Common myeloid progenitor, CD34-positive (primary cell): ENCODE results near the gene ADGRD1.

Experiments used
- CTCF ChIA-PET: fragments of 350-600 bp; sonication (Branson Sonifier 250); formaldehyde crosslinking; loops from one replicate; lab custom pipeline; 2021; ENCODE audit warnings: antibody characterized with exemption; lab: Charles Lee
- POLR2A ChIA-PET: fragments of 350-600 bp; sonication (Branson Sonifier 250); formaldehyde crosslinking; loops from one replicate; lab custom pipeline; 2021; ENCODE audit warnings: antibody characterized with exemption; lab: Charles Lee
- DNase-seq, 3 donors: peaks; one replicate each; pipeline versions ENCODE4 v3.0.0 to v3.0.0-alpha.2; 2013
- H3K27ac ChIP-seq, 2 experiments: 1 replicate in 1 of 2; 2 replicates in 1 of 2; pipeline ENCODE4 v1.7.0; 2013; ENCODE audit warnings: inconsistent platforms in 2 of 2, low read length in 2 of 2, mild to moderate bottlenecking in 2 of 2, low read depth in 1 of 2, moderate library complexity in 1 of 2; ENCODE audit not compliant: severe bottlenecking in 2 of 2, insufficient read depth in 1 of 2, poor library complexity in 1 of 2
- H3K27me3 ChIP-seq, 5 experiments: replicated peaks in 2 of 5; 1 replicate in 3 of 5; 2 replicates in 2 of 5; pipeline versions ENCODE4 v1.6.1 to v1.7.0; 2013; ENCODE audit warnings: low read length in 4 of 5, mild to moderate bottlenecking in 2 of 5, moderate library complexity in 2 of 5, inconsistent platforms in 1 of 5; ENCODE audit not compliant: insufficient read depth in 5 of 5, control insufficient read depth in 4 of 5
- H3K36me3 ChIP-seq, 4 experiments: 1 replicate in 2 of 4; 2 replicates in 2 of 4; pipeline versions ENCODE4 v1.6.1 to v1.7.0; 2013; ENCODE audit warnings: low read length in 3 of 4, control low read depth in 1 of 4, mild to moderate bottlenecking in 1 of 4; ENCODE audit not compliant: control insufficient read depth in 4 of 4, insufficient read depth in 4 of 4
- H3K4me1 ChIP-seq, 4 experiments: 1 replicate in 3 of 4; 2 replicates in 1 of 4; pipeline versions ENCODE4 v1.6.1 to v1.7.1; 2013; ENCODE audit warnings: low read length in 3 of 4, mild to moderate bottlenecking in 3 of 4, control low read depth in 1 of 4, inconsistent platforms in 1 of 4, moderate library complexity in 1 of 4; ENCODE audit not compliant: control insufficient read depth in 4 of 4, insufficient read depth in 4 of 4; ENCODE audit errors: control extremely low read depth in 1 of 4
- H3K4me3 ChIP-seq, 7 experiments: 1 replicate in 4 of 7; 2 replicates in 3 of 7; pipeline versions ENCODE4 v1.5.1 to v1.7.0; 2013; ENCODE audit warnings: mild to moderate bottlenecking in 7 of 7, low read length in 6 of 7, moderate library complexity in 6 of 7, inconsistent platforms in 2 of 7, low read depth in 2 of 7, control low read depth in 1 of 7; ENCODE audit not compliant: insufficient read depth in 4 of 7, control insufficient read depth in 1 of 7; ENCODE audit errors: extremely low read depth in 1 of 7
- H3K9me3 ChIP-seq, 5 experiments: 1 replicate in 4 of 5; 2 replicates in 1 of 5; pipeline versions ENCODE4 v1.6.1 to v1.7.1; 2013; ENCODE audit warnings: low read length in 4 of 5, mild to moderate bottlenecking in 2 of 5, inconsistent platforms in 1 of 5, low read depth in 1 of 5, moderate library complexity in 1 of 5; ENCODE audit not compliant: control insufficient read depth in 4 of 5, insufficient read depth in 2 of 5; ENCODE audit errors: control extremely low read depth in 1 of 5
- WGBS: methylation state at CpG from one replicate; pipeline ENCODE4 v1.1.5; 2013; ENCODE audit not compliant: insufficient coverage; 5-methylcytosine and 5-hydroxymethylcytosine counted together

The ADGRD1 gene

DNA sequence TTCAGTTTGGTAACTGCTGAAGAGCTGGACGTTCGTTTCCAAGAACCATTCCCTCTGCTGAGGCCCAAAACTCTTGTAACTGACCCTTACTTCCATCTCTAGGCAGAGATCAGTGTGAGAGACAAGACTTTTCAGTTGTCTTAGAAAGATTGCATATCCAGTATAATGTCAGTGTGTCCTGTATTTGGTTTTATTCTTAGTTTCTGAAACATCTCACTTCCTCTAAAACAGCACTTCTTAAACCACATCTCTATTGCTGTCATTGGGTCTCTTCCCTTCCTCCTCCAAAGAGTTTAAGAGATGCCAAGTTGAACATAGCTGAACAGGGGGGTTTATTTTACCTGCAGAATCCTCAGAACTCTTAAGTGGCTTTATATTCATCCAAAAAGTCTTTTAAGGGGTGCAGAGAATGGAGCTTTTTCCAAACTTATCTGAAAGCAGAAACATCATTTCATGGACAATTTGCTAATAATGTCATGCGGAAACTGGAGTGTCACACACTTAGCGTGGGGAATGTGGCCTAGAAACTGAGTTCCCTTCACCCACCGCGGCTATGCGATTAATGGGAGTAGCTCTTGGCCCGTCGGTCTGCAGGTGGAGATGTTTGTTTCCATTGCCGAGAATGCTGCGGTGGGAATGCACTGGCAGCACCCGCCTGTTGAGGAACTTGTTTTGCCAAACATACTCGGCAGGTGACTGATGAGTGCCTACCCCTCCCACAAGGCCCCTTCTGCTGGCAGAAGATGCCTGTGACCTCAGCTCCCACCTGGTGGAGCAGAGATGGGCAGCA lies 148.2 kb downstream of the ADGRD1 start:
- Histone ChIP-seq H3K9me3 (peaks cover 0 to 5% (median 0%) of the 10 kb centered on the region in 5 experiments), H3K4me3 (no peak overlapping the region), H3K4me1 (peaks cover 0 to 6% (median 3%) of the 10 kb centered on the region in 4 experiments), H3K36me3 (no peaks in the 10 kb centered on the region), H3K27ac (no peak overlapping the region), H3K27me3 (peaks cover 0 to 7% (median 0%) of the 10 kb centered on the region in 5 experiments)
- ChIA-PET CTCF (interaction anchor here (0.8 kb wide), 3 partner anchors 11 to 52 kb away, joined by 3 read pairs; no protein-coding TSS in a partner anchor), POLR2A (no interaction called here)
- peak in 1 of 3 donors; percentile 30 for DNase-seq
- 95% methylated on average over 7 of the region's 13 CpGs for WGBS

DNA sequence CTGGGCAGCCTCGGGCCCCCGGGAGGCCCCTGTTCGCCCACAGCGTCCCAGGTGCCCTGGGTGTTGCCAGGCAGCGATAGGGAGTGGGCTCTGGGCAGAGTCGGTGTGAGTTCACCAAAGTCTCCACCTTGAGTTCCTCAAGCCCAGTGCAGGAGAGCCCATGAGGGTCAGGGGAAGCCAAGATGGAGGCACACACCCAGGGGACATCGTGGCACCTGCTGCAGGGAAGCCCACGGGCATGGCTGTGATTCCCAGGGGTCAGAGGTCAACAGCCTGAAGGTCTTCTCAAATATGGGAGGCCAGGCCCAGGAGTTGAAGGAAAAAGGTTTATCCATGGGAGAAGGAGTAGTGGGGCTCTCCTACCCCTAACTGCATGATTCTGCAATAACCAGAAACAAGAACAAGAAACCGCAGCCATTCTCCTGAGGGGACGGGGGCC lies 148.8 kb downstream of the ADGRD1 start:
- H3K4me3 ChIP-seq: no peak overlapping the region
- H3K27me3 ChIP-seq: peaks cover 0 to 7% (median 0%) of the 10 kb centered on the region in 5 experiments
- H3K27ac ChIP-seq: no peak overlapping the region
- ChIA-PET POLR2A (no interaction called here), CTCF (interaction anchor here (0.8 to 5.6 kb wide), 3 partner anchors 10 to 352 kb away, joined by 3 to 93 read pairs (median 23); no protein-coding TSS in a partner anchor)
- no peak for DNase-seq
- peaks cover 0 to 5% (median 0%) of the 10 kb centered on the region in 5 experiments for H3K9me3 ChIP-seq
- H3K4me1 ChIP-seq: peaks cover 0 to 6% (median 3%) of the 10 kb centered on the region in 4 experiments
- no peaks in the 10 kb centered on the region for H3K36me3 ChIP-seq
- WGBS: 92% methylated on average over 10 of the region's 10 CpGs

DNA sequence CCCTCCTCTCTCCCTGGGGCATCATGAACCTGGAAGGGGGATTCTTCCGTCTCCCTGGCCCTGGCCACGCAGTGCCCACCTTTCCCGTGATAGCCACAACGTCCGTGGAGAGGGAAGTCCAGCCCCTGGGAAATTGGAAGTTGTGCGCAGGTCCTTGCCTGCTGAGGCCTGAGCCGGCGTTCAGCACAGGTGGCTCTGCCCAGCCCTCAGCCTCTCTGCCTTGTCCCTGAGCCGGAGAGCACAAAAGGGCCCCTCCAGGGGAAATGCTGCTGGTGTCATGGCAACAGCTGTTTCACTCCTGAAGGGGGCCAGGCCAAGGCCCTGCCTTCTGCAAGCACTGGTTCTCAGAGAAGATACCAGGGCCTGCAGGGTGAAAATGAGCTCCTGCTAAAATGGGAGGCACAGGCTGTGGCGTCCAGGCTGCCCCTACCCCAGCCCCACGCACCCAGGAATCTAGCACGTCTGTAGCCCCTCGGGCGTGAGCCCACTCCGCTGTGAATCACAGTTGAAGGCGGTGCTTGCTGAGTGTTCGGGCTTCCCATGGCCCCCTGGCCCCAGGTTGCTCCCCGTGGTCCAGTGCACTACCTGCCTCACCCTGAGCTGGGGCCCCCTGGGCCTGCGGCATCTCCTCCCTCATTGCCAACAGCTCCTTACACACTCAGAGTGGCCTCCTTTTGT lies 149.4 kb downstream of the ADGRD1 start:
- CTCF ChIA-PET: interaction anchor here (1.2 to 5.6 kb wide), 5 partner anchors 10 to 732 kb away, joined by 3 to 93 read pairs (median 11); partner anchors contain the start of gene SFSWAP
- peaks cover 0 to 5% (median 0%) of the 10 kb centered on the region in 5 experiments for H3K9me3 ChIP-seq
- H3K27ac ChIP-seq: no peak overlapping the region
- H3K4me1 ChIP-seq: peaks cover 0 to 6% (median 3%) of the 10 kb centered on the region in 4 experiments
- H3K36me3 ChIP-seq: no peaks in the 10 kb centered on the region
- peaks cover 0 to 7% (median 0%) of the 10 kb centered on the region in 5 experiments for H3K27me3 ChIP-seq
- DNase-seq: no peak
- no peak overlapping the region for H3K4me3 ChIP-seq
- POLR2A ChIA-PET: no interaction called here
- WGBS: 95% methylated on average over 19 of the region's 19 CpGs

DNA sequence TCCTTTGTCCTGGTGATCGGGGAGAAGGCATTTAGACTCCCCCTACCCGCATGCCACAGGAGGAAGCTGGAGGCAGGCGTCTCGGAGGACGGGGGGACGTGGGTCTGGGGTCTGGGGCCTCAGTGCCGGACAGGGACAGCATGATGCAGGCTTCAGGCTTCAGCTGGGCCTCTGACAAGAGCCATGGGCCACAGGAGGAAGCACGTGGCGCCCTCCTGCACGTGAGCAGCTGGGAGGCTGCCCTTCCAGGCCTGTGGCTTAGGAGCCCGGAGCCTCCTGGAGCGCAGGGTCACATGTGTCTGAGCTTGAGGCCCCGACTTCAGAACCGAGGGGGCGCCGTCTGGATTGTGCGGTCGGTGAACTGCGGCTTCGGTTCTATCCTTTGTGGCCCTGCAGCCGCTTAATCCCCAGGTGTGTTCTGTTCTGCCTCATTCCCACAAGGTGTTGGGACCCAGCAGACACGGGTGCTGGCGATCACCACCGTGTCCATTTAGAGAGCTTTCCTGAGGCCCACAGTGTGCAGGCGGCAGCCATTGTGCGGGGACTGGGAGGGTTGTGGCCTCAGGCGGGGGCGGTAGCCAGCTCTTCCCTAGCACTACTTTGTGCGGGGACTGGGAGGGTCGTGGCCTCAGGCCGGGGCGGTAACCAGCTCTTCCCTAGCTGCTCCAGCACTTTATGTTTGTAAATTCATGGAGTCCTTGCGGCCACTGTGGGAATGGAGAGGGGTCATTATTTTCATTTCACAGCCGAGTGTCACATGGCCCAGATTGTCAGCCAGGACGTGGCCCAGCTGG lies 150.2 kb downstream of the ADGRD1 start:
- Histone ChIP-seq H3K36me3 (no peaks in the 10 kb centered on the region), H3K4me1 (peaks cover 0 to 6% (median 3%) of the 10 kb centered on the region in 4 experiments), H3K27me3 (peaks cover 0 to 7% (median 0%) of the 10 kb centered on the region in 5 experiments), H3K27ac (no peak overlapping the region), H3K9me3 (peaks cover 0 to 5% (median 3%) of the 10 kb centered on the region in 5 experiments), H3K4me3 (no peak overlapping the region)
- POLR2A ChIA-PET: no interaction called here
- no peak for DNase-seq
- 97% methylated on average over 34 of the region's 35 CpGs for WGBS
- CTCF ChIA-PET: interaction anchor here (0.7 to 5.6 kb wide), 22 partner anchors 9 to 733 kb away, joined by 3 to 93 read pairs (median 4); partner anchors contain the start of genes MMP17 and SFSWAP

DNA sequence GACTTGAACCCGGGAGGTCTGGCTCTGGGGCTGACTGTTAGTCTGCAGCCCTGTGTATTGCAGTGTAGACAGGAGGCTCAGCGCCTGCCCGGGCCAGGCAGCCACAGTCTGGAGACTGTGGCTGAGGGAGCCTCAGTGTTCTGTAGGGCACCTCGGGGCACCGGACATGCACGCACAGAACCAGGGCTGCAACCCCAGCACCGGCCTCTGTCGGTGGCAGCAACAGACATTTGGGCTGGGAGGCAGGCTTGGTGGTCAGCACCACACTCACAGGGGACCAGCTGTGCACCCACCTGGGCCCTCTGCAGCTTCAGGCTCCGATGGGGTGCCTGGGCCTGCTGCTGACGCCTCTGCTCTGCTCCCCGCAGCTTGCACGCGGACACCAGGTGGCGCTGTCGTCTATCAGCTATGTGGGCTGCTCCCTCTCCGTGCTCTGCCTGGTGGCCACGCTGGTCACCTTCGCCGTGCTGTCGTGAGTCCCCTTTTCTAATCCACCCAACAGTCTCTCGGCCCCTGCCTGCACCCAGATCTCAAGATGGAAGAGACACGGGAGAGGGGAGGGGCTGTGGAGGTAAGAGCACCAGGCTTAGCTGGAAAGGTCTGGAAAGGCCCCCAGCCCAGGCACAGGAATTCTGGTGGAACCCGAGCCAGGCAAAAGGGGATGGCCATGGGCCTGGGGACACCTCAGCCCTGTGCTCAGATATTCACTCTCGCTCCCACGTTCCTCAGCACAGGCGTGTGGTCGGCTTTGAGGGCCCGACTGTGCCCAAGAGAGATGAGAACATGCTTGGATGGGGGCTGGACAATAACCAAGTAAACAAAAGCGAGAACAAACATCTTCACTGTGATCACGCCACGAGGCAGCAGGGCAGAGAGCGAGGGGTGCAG lies 151.0 kb downstream of the ADGRD1 start:
- Histone ChIP-seq H3K36me3 (no peaks in the 10 kb centered on the region), H3K4me3 (no peak overlapping the region), H3K9me3 (peaks cover 0 to 5% (median 3%) of the 10 kb centered on the region in 5 experiments), H3K27me3 (peaks cover 0 to 7% (median 0%) of the 10 kb centered on the region in 5 experiments), H3K27ac (no peak overlapping the region), H3K4me1 (peaks cover 0 to 6% (median 3%) of the 10 kb centered on the region in 4 experiments)
- ChIA-PET POLR2A (no interaction called here), CTCF (interaction anchor here (0.7 to 5.6 kb wide), 31 partner anchors 10 to 733 kb away, joined by 3 to 93 read pairs (median 4); partner anchors contain the start of genes MMP17 and SFSWAP)
- 46% methylated on average over 30 of the region's 32 CpGs for WGBS
- DNase-seq: peak; percentile 69 to 83 (median 78)

DNA sequence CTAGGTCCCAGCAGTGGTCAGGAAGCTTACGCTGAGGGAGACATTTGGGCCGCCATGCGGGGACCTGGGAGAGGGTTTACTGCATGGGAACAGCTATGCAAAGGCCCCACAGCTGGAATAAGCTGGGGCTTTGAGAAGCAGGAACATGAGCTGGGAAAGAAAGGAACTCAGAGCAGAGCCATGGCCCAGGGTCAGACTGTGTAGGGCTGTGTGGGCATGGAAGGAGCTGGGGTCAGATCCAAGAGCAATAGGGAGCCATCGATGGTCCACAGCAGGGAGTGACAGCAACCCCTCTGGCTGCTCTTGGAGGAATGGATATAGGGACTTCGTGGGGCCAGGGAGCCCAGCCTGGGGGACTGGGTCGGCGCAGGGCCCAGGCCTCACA lies 151.6 kb downstream of the ADGRD1 start:
- no peak overlapping the region for H3K4me3 ChIP-seq

More for the DNA sequence above, 151.6 kb downstream of the ADGRD1 start:
- no peak overlapping the region for H3K27ac ChIP-seq
- H3K9me3 ChIP-seq: peaks cover 0 to 3% (median under 1%) of the 10 kb centered on the region in 5 experiments
- DNase-seq: no peak
- ChIA-PET POLR2A (no interaction called here), CTCF (interaction anchor here (0.5 to 5.6 kb wide), 19 partner anchors 12 to 724 kb away, joined by 3 to 93 read pairs (median 4); partner anchors contain the start of gene MMP17)
- WGBS: 94% methylated on average over 3 of the region's 7 CpGs
- H3K4me1 ChIP-seq: peaks cover 0 to 6% (median 3%) of the 10 kb centered on the region in 4 experiments
- no peaks in the 10 kb centered on the region for H3K36me3 ChIP-seq
- peaks cover 0 to 7% (median 0%) of the 10 kb centered on the region in 5 experiments for H3K27me3 ChIP-seq
